Astrocyte (in vitro differentiated cells and primary cell): ENCODE measurements around the gene DPH6. TPM values are rescaled to one million over a fixed set of nuclear protein-coding genes. Genes with fewer than 3 reads are reported as not detected.

ENCODE experiments used
- DNase-seq: peaks from one replicate; pipeline ENCODE4 v3.0.0-alpha.2; 2010; ENCODE audit warnings: low read depth
- FAIRE-seq: peaks from 2 replicates; lab custom pipeline; 2011; peaks lifted over from hg19 to GRCh38; lab: Jason Lieb, UNC
- H2AFZ ChIP-seq: 2 replicates; pipeline ENCODE4 v1.6.0; 2012; ENCODE audit warnings: low read depth, low read length, inconsistent platforms
- H3K27ac ChIP-seq: 2 replicates; pipeline ENCODE4 v1.5.1; 2011; ENCODE audit warnings: low read depth, low read length, inconsistent platforms
- H3K27me3 ChIP-seq: 2 replicates; pipeline ENCODE4 v1.6.0; 2011; ENCODE audit warnings: low read length, inconsistent platforms; ENCODE audit not compliant: insufficient read depth
- H3K36me3 ChIP-seq: 2 replicates; pipeline ENCODE4 v1.5.1; 2011; ENCODE audit warnings: low read length, inconsistent platforms; ENCODE audit not compliant: insufficient read depth
- H3K4me1 ChIP-seq: 2 replicates; pipeline ENCODE4 v1.5.1; 2011; ENCODE audit warnings: low read length, inconsistent platforms; ENCODE audit not compliant: insufficient read depth
- H3K4me2 ChIP-seq: 2 replicates; pipeline ENCODE4 v1.6.0; 2012; ENCODE audit warnings: low read length, inconsistent platforms
- H3K4me3 ChIP-seq: 2 replicates; pipeline ENCODE4 v1.5.1; 2011; ENCODE audit warnings: low read depth, mild to moderate bottlenecking, low read length, inconsistent platforms; ENCODE audit not compliant: insufficient read depth
- H3K79me2 ChIP-seq: 2 replicates; pipeline ENCODE4 v1.6.0; 2012; ENCODE audit warnings: mild to moderate bottlenecking, low read length, inconsistent platforms; ENCODE audit not compliant: insufficient read depth
- H3K9ac ChIP-seq: 2 replicates; pipeline ENCODE4 v1.6.0; 2012; ENCODE audit warnings: mild to moderate bottlenecking, low read length, inconsistent platforms
- H3K9me3 ChIP-seq: 2 replicates; pipeline ENCODE4 v1.5.1; 2012; ENCODE audit warnings: low read depth, mild to moderate bottlenecking, low read length, inconsistent platforms; ENCODE audit not compliant: insufficient read depth
- H4K20me1 ChIP-seq: 2 replicates; pipeline ENCODE4 v1.6.0; 2012; ENCODE audit warnings: low read length, inconsistent platforms; ENCODE audit not compliant: insufficient read depth
- H3K27ac Mint-ChIP-seq: one replicate; pipeline ENCODE4 v1.8.0; 2021; ENCODE audit warnings: mild to moderate bottlenecking, mixed read lengths; ENCODE audit not compliant: unreplicated experiment
- H3K27me3 Mint-ChIP-seq: one replicate; pipeline ENCODE4 v1.8.0; 2021; ENCODE audit warnings: low read depth, mixed read lengths; ENCODE audit not compliant: unreplicated experiment
- H3K36me3 Mint-ChIP-seq: one replicate; pipeline ENCODE4 v1.8.0; 2021; ENCODE audit warnings: low read depth, mixed read lengths; ENCODE audit not compliant: unreplicated experiment
- H3K4me1 Mint-ChIP-seq: one replicate; pipeline ENCODE4 v1.8.0; 2021; ENCODE audit warnings: low read depth, mixed read lengths; ENCODE audit not compliant: unreplicated experiment
- H3K4me3 Mint-ChIP-seq: one replicate; pipeline ENCODE4 v1.8.0; 2021; ENCODE audit warnings: mild to moderate bottlenecking, moderate library complexity, mixed read lengths; ENCODE audit not compliant: unreplicated experiment
- H3K9me3 Mint-ChIP-seq: one replicate; pipeline ENCODE4 v1.8.0; 2021; ENCODE audit warnings: mild to moderate bottlenecking, mixed read lengths; ENCODE audit not compliant: unreplicated experiment
- CTCF ChIP-seq: IDR thresholded peaks from 2 replicates; pipeline ENCODE4 v1.5.1; 2011; ENCODE audit warnings: low read depth, mild to moderate bottlenecking, inconsistent platforms, low read length, moderate library complexity; ENCODE audit not compliant: insufficient read depth
- EZH2 ChIP-seq: IDR thresholded peaks from 2 replicates; pipeline ENCODE4 v1.6.1; 2012; ENCODE audit warnings: mild to moderate bottlenecking, low read length, inconsistent platforms; ENCODE audit not compliant: insufficient read depth
- total RNA-seq: library from RNA; stranded (reverse); gene quantifications from 2 replicates; pipeline ENCODE4 v1.2.1, GENCODE V29; 2021

Gene DPH6
- total RNA-seq, 1 donor from 2014 or later: 7.6 TPM

GRCh38 chr15:35477312-35478262, 68.4 kb downstream of the DPH6 start:
- Histone ChIP-seq H3K9me3 (no peaks in the 10 kb centered on the region), H3K36me3 (no peaks in the 10 kb centered on the region), H3K79me2 (no peaks in the 10 kb centered on the region), H2AFZ (no peak overlapping the region), H3K27me3 (no peaks in the 10 kb centered on the region), H4K20me1 (no peaks in the 10 kb centered on the region), H3K4me1 (peaks cover 8% of the 10 kb centered on the region), H3K4me3 (no peak overlapping the region), H3K9ac (no peak overlapping the region), H3K27ac (no peak overlapping the region), H3K4me2 (no peak overlapping the region)
- H3K27me3 Mint-ChIP-seq: no peaks in the 10 kb centered on the region
- DNase-seq: no peak
- FAIRE-seq: no peak
- H3K4me3 Mint-ChIP-seq: no peak overlapping the region
- no peak for TF ChIP-seq CTCF
- no peak for TF ChIP-seq EZH2
- no peaks in the 10 kb centered on the region for H3K9me3 Mint-ChIP-seq
- peaks cover 9% of the 10 kb centered on the region for H3K4me1 Mint-ChIP-seq
- no peaks in the 10 kb centered on the region for H3K36me3 Mint-ChIP-seq
- H3K27ac Mint-ChIP-seq: no peak overlapping the region

- FAIRE-seq (peak; percentile 5), DNase-seq (no peak)
- H3K27me3 Mint-ChIP-seq: no peaks in the 10 kb centered on the region
- Histone ChIP-seq H4K20me1 (no peaks in the 10 kb centered on the region), H3K36me3 (no peaks in the 10 kb centered on the region), H3K4me2 (no peak overlapping the region), H3K9ac (no peak overlapping the region), H2AFZ (no peak overlapping the region), H3K4me1 (no peaks in the 10 kb centered on the region), H3K9me3 (no peaks in the 10 kb centered on the region), H3K27me3 (no peaks in the 10 kb centered on the region), H3K4me3 (no peak overlapping the region), H3K27ac (no peak overlapping the region), H3K79me2 (no peaks in the 10 kb centered on the region)
- no peak overlapping the region for H3K4me3 Mint-ChIP-seq
- H3K27ac Mint-ChIP-seq: no peak overlapping the region
- H3K9me3 Mint-ChIP-seq: no peaks in the 10 kb centered on the region
- no peaks in the 10 kb centered on the region for H3K4me1 Mint-ChIP-seq
- no peak for TF ChIP-seq CTCF
- no peak for TF ChIP-seq EZH2
- no peaks in the 10 kb centered on the region for H3K36me3 Mint-ChIP-seq
These were observed 74.9 kb downstream of the DPH6 start for GRCh38 chr15:35471024-35471423.

GRCh38 chr15:35470441-35470840, 75.5 kb downstream of the DPH6 start:
- no peak for DNase-seq
- Histone ChIP-seq H3K4me3 (no peak overlapping the region), H3K4me2 (no peak overlapping the region), H3K4me1 (no peaks in the 10 kb centered on the region), H3K9ac (no peak overlapping the region), H3K27me3 (no peaks in the 10 kb centered on the region), H3K27ac (no peak overlapping the region), H3K36me3 (no peaks in the 10 kb centered on the region), H4K20me1 (no peaks in the 10 kb centered on the region), H2AFZ (no peak overlapping the region), H3K79me2 (no peaks in the 10 kb centered on the region), H3K9me3 (no peaks in the 10 kb centered on the region)
- FAIRE-seq: no peak
- TF ChIP-seq EZH2: no peak
- TF ChIP-seq CTCF: no peak
- no peak overlapping the region for H3K4me3 Mint-ChIP-seq
- H3K27me3 Mint-ChIP-seq: no peaks in the 10 kb centered on the region
- H3K4me1 Mint-ChIP-seq: no peaks in the 10 kb centered on the region
- H3K36me3 Mint-ChIP-seq: no peaks in the 10 kb centered on the region
- H3K9me3 Mint-ChIP-seq: no peaks in the 10 kb centered on the region
- no peak overlapping the region for H3K27ac Mint-ChIP-seq
